ENCODE results near the gene PSMG1.

Gene PSMG1

GRCh38 chr21:39127506-39127905 is 55.7 kb downstream of the PSMG1 start:
- Mint-ChIP-seq H3K36me3 (no peaks in the 10 kb centered on the region), H3K4me3 (no peak overlapping the region), H3K27ac (no peak overlapping the region), H3K27me3 (no peaks in the 10 kb centered on the region), H3K4me1 (ENCODE audit: low read depth) (no peaks in the 10 kb centered on the region), H3K9me3 (ENCODE audit: low read depth) (peaks cover 10% of the 10 kb centered on the region)

- H3K27me3 Mint-ChIP-seq: no peaks in the 10 kb centered on the region
- peaks cover 15% of the 10 kb centered on the region for H3K9me3 Mint-ChIP-seq (ENCODE audit: low read depth)
- no peak overlapping the region for H3K27ac Mint-ChIP-seq
- H3K36me3 Mint-ChIP-seq: peaks cover 3% of the 10 kb centered on the region
- no peak overlapping the region for H3K4me3 Mint-ChIP-seq
- no peaks in the 10 kb centered on the region for H3K4me1 Mint-ChIP-seq (ENCODE audit: low read depth)
Observed at GRCh38 chr21:39126486-39126806, 56.8 kb downstream of the PSMG1 start.

- Mint-ChIP-seq H3K36me3 (peaks cover 3% of the 10 kb centered on the region), H3K27ac (no peak overlapping the region), H3K9me3 (ENCODE audit: low read depth) (peaks cover 15% of the 10 kb centered on the region), H3K4me1 (ENCODE audit: low read depth) (no peaks in the 10 kb centered on the region), H3K27me3 (no peaks in the 10 kb centered on the region), H3K4me3 (no peak overlapping the region)
Observed at GRCh38 chr21:39125752-39126485, 57.3 kb downstream of the PSMG1 start.

All from activated naive CD8-positive, alpha-beta T cell (primary cell).